ENCODE measurements around the gene OPN5.
"Not testable (repeated sequence)": the region's sequence is repeated elsewhere in the genome, so short reads cannot be mapped to it uniquely, and the experiment has no call there.

The OPN5 gene

GRCh38 chr6:47741807-47742206 is 40.0 kb upstream of the OPN5 start:
- no peak for TF ChIP-seq CTCF (IDR thresholded peaks at IDR 0.05; ENCODE audit: insufficient read depth, missing control alignments)
- FAIRE-seq (no peak), DNase-seq (ENCODE audit: insufficient read length, low spot score) (no peak)

GRCh38 chr6:47743744-47744143 is 38.1 kb upstream of the OPN5 start:
- DNase-seq (ENCODE audit: insufficient read length, low spot score), result no peak
- no peak for FAIRE-seq
- no peak for TF ChIP-seq CTCF (IDR thresholded peaks at IDR 0.05; ENCODE audit: insufficient read depth, missing control alignments)

GRCh38 chr6:47745269-47745668 is 36.6 kb upstream of the OPN5 start:
- not testable (repeated sequence) for DNase-seq (ENCODE audit: insufficient read length, low spot score); FAIRE-seq

GRCh38 chr6:47749757-47750156 is 32.1 kb upstream of the OPN5 start:
- FAIRE-seq (no peak), DNase-seq (ENCODE audit: insufficient read length, low spot score) (no peak)
- TF ChIP-seq CTCF (IDR thresholded peaks at IDR 0.05; ENCODE audit: insufficient read depth, missing control alignments), result no peak

- DNase-seq (ENCODE audit: insufficient read length, low spot score) (no peak), FAIRE-seq (no peak)
- no peak for TF ChIP-seq CTCF (IDR thresholded peaks at IDR 0.05; ENCODE audit: insufficient read depth, missing control alignments)
These were observed 29.0 kb upstream of the OPN5 start for GRCh38 chr6:47752801-47753200.

GRCh38 chr6:47759364-47759763 is 22.5 kb upstream of the OPN5 start:
- FAIRE-seq (no peak), DNase-seq (ENCODE audit: insufficient read length, low spot score) (no peak)
- TF ChIP-seq CTCF (IDR thresholded peaks at IDR 0.05; ENCODE audit: insufficient read depth, missing control alignments), result no peak

- TF ChIP-seq CTCF (IDR thresholded peaks at IDR 0.05; ENCODE audit: insufficient read depth, missing control alignments), result no peak
- DNase-seq (ENCODE audit: insufficient read length, low spot score) (no peak), FAIRE-seq (no peak)
These were observed 19.3 kb upstream of the OPN5 start for GRCh38 chr6:47762502-47762901.

- FAIRE-seq (no peak), DNase-seq (ENCODE audit: insufficient read length, low spot score) (no peak)
- TF ChIP-seq CTCF (IDR thresholded peaks at IDR 0.05; ENCODE audit: insufficient read depth, missing control alignments), result no peak
These were observed 15.4 kb upstream of the OPN5 start for GRCh38 chr6:47766445-47766844.

All from D721Med (cell line).